Choroid plexus epithelial cell (primary cell): ENCODE results near the gene SEZ6L2.
A peak's percentile ranks its signal among the peaks of the same experiment; 100 is the strongest.

Experiments used
- DNase-seq: peaks from one replicate; pipeline ENCODE4 v3.0.0-alpha.2; 2010; ENCODE audit warnings: low read depth
- H3K4me3 ChIP-seq: 2 replicates; pipeline ENCODE4 v1.5.1; 2011; ENCODE audit warnings: low read depth, mild to moderate bottlenecking, control low read depth, low read length, moderate library complexity
- TF ChIP-seq, protein P1 (sequence below): conservative IDR thresholded peaks from 2 replicates; pipeline ENCODE4 v1.5.1; 2011; ENCODE audit warnings: low read depth, mild to moderate bottlenecking, control low read depth, inconsistent platforms, low read length, moderate library complexity

SEZ6L2 gene

DNA sequence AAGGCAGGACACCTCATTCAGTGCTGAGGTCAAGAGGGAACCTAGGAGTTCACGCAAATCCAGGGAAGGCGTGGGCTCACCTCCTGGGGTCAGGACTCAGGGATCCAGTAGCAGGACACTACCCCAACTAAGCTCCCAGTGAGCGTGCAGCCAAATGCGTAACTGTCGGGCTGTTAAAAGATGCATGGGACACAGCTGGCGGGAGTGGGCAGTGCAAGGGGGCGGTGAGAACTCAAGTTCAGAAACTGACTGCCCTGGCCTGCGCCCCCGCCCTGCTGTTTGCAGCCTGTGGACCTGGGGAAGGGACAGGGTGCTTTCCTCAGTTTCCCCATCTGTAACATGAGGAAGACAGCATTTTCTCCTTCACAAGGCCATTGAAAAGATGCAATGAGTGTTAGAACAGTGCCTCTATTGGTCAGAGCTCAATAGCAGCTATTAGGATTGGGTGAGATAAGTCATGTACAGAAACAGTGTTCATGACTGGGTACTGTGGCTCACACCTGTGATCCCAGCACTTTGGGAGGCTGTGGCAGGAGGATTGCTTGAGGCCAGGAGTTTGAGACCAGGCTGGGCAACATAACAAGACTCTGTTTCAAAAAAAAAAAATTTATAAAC, 56.5 kb downstream of the SEZ6L2 start:
- H3K4me3 ChIP-seq: no peak overlapping the region
- peak; percentile 22 for DNase-seq
- TF ChIP-seq, protein P1, sequence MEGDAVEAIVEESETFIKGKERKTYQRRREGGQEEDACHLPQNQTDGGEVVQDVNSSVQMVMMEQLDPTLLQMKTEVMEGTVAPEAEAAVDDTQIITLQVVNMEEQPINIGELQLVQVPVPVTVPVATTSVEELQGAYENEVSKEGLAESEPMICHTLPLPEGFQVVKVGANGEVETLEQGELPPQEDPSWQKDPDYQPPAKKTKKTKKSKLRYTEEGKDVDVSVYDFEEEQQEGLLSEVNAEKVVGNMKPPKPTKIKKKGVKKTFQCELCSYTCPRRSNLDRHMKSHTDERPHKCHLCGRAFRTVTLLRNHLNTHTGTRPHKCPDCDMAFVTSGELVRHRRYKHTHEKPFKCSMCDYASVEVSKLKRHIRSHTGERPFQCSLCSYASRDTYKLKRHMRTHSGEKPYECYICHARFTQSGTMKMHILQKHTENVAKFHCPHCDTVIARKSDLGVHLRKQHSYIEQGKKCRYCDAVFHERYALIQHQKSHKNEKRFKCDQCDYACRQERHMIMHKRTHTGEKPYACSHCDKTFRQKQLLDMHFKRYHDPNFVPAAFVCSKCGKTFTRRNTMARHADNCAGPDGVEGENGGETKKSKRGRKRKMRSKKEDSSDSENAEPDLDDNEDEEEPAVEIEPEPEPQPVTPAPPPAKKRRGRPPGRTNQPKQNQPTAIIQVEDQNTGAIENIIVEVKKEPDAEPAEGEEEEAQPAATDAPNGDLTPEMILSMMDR: peak; percentile 21

DNA sequence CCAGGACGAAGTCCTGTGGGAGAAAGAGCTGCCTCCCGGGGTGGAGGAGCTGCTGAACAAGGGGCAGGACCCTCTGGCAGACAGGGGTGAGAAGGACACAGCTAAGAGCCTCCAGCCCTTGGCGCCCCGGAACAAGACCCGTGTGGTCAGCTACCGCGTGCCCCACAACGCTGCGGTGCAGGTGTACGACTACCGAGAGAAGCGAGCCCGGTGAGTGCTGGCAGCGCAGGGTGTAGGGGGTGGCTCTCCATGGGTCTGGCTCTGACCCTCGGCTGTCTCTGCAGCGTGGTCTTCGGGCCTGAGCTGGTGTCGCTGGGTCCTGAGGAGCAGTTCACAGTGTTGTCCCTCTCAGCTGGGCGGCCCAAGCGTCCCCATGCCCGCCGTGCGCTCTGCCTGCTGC, 57.7 kb downstream of the SEZ6L2 start:
- TF ChIP-seq, protein P1: no peak

DNA sequence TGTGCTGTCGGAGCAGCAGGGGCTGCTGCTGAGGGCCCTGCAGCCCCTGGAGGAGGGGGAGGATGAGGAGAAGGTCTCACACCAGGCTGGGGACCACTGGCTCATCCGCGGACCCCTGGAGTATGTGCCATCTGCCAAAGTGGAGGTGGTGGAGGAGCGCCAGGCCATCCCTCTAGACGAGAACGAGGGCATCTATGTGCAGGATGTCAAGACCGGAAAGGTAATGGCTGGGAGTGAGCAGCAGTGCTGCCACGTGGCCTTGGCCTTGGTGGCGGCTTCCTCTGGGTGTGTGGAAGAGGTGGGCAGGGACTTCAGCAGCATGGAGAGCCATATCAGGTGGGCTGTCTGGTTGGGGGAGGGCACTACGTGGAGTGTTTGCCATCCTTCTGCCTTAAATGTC, 59.1 kb downstream of the SEZ6L2 start:
- no peak for DNase-seq
- TF ChIP-seq, protein P1: no peak
- no peak overlapping the region for H3K4me3 ChIP-seq

More for the DNA sequence above, 57.7 kb downstream of the SEZ6L2 start:
- no peak for DNase-seq
- no peak overlapping the region for H3K4me3 ChIP-seq

DNA sequence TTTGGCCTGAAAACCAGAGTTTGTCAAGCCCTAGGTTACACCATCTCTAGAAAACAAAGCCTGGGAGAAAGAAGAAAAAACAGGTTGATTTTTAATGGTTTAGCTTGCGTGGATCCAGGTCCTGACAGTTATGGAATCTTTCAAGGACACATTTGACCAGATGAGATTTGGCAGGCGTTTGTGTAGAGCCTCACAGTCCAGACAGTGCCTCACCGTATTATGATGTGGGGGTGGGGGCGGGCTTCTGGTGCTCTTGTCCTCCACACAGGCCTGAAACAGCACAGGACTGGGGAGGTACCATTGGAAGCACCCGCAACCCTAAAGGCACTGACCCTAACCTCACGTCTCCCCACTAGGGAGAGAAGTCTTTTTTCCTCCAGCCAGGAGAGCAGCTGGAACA, 59.5 kb downstream of the SEZ6L2 start:
- DNase-seq: no peak
- H3K4me3 ChIP-seq: no peak overlapping the region
- TF ChIP-seq, protein P1: no peak

DNA sequence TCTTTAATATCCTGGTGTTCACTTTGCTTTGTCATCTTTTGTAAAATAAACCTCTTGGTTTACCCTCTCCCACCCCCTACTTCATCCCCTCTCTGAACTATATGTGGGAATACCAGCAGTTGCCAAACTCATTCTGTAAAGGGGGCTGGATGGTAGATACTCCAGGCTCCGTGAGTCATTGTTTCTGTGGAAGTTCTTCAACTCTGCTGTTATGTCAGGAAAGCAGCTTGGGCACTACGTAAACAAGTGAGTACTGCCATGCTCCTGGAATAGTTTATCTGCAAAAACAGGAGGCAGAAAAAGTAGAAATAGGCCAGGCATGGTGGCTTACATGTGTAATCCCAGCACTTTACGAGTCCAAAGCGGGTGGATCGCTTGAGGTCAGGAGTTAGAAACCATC, 61.5 kb downstream of the SEZ6L2 start:
- no peak overlapping the region for H3K4me3 ChIP-seq
- TF ChIP-seq, protein P1: no peak
- DNase-seq: no peak

DNA sequence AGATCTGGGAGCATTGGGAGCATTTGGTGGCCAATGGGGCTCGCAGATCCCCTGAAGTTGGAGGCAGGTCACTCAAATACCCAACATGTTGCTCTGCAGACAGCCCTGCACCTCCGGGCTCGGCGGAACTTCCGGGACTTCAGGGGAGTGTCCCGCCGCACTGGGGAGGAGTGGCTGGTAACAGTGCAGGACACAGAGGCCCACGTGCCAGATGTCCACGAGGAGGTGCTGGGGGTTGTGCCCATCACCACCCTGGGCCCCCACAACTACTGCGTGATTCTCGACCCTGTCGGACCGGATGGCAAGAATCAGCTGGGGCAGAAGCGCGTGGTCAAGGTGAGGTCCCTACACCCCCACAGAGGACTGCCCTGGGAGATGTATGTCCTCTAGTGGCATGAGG, 62.7 kb downstream of the SEZ6L2 start:
- TF ChIP-seq, protein P1: no peak
- no peak overlapping the region for H3K4me3 ChIP-seq
- no peak for DNase-seq

DNA sequence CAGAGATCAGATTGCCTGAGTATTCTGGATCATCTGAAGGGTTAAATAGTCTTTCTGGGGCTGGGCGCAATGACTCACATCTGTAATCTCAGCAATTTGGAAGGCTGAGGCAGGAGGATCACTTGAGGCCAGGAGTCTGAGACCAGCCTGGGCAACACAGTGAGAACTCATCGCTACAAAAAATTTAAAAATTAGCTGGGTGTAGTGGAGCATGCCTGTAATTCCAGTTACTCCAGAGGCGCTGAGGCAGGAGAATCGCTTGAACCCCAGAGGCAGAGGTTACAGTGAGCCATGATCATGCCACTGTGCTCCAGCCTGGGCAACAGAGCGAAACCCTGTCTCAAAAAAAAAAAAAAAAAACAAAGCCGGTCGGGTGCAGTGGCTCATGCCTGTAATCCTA, 63.4 kb downstream of the SEZ6L2 start:
- TF ChIP-seq, protein P1: no peak
- no peak for DNase-seq
- H3K4me3 ChIP-seq: no peak overlapping the region
